IMR-90 (cell line): Measurements from ENCODE around the gene ZDHHC17. TPM values are rescaled to one million over a fixed set of nuclear protein-coding genes. Genes with fewer than 3 reads are reported as not detected.

Experiments
- ATAC-seq: fragments of 200-7000 bp; cut with Tn5 transposase; 2 replicates; pipeline ENCODE4 v1.9.1; 2020; ENCODE audit warnings: low read depth, mild to moderate bottlenecking, moderate library complexity
- BruUV-seq: library from RNA; stranded (reverse); fragments of 400-500 nt; replicated peaks from 2 replicates; lab custom pipeline; 2021; lab: Mats Ljungman, UMichigan
- CTCF ChIA-PET: fragments of 300-600 bp; formaldehyde crosslinking; extraction: SDS; loops from one replicate; lab custom pipeline; 2021; ENCODE audit warnings: antibody characterized with exemption; lab: Yijun Ruan, JAX
- POLR2A ChIA-PET: fragments of 300-600 bp; sonication (Branson Sonifier 250); formaldehyde crosslinking; loops from one replicate; lab custom pipeline; 2022; ENCODE audit warnings: antibody characterized with exemption; ENCODE audit not compliant: unreplicated experiment; lab: Charles Lee
- DNase-seq: peaks from one replicate; pipeline ENCODE4 v3.0.0; 2013
- H2AFZ ChIP-seq: replicated peaks from 2 replicates; pipeline ENCODE3; 2013; ENCODE audit warnings: low read length, mild to moderate bottlenecking; ENCODE audit not compliant: poor library complexity
- H2AK5ac ChIP-seq: 2 replicates; pipeline ENCODE4 v1.6.1; 2013; ENCODE audit warnings: low read depth, low read length, inconsistent platforms
- H2AK9ac ChIP-seq: replicated peaks from 2 replicates; pipeline ENCODE3; 2013; ENCODE audit warnings: mild to moderate bottlenecking, low read depth, low read length, moderate library complexity; ENCODE audit not compliant: poor library complexity
- H2BK120ac ChIP-seq: 2 replicates; pipeline ENCODE4 v1.6.1; 2013; ENCODE audit warnings: low read depth, low read length, inconsistent platforms
- H2BK15ac ChIP-seq: 3 replicates; pipeline ENCODE4 v1.6.1; 2013; ENCODE audit warnings: low read depth, low read length, inconsistent platforms
- H2BK20ac ChIP-seq: 2 replicates; pipeline ENCODE4 v1.6.1; 2013; ENCODE audit warnings: low read depth, mild to moderate bottlenecking, inconsistent platforms, low read length, moderate library complexity
- H2BK5ac ChIP-seq: 2 replicates; pipeline ENCODE4 v1.6.1; 2013; ENCODE audit warnings: mild to moderate bottlenecking, low read depth, low read length, inconsistent platforms; ENCODE audit not compliant: poor library complexity, severe bottlenecking
- H3K14ac ChIP-seq: replicated peaks from 2 replicates; pipeline ENCODE4 v1.6.1; 2013; ENCODE audit warnings: low read depth, low read length, inconsistent platforms
- H3K18ac ChIP-seq: 2 replicates; pipeline ENCODE4 v1.6.1; 2013; ENCODE audit warnings: low read depth, low read length, control low read depth
- H3K23ac ChIP-seq: 2 replicates; pipeline ENCODE4 v1.6.1; 2013; ENCODE audit warnings: low read depth, low read length, inconsistent platforms
- H3K27ac ChIP-seq: 2 replicates; pipeline ENCODE4 v1.5.1; 2013; ENCODE audit warnings: mild to moderate bottlenecking, control low read depth, low read length; ENCODE audit not compliant: insufficient read depth
- H3K27me3 ChIP-seq: 2 replicates; pipeline ENCODE4 v1.6.1; 2013; ENCODE audit warnings: low read length; ENCODE audit not compliant: control insufficient read depth, insufficient read depth
- H3K36me3 ChIP-seq: 2 replicates; pipeline ENCODE4 v1.6.1; 2013; ENCODE audit warnings: low read length, mixed read lengths; ENCODE audit not compliant: control insufficient read depth, insufficient read depth
- H3K4ac ChIP-seq: 2 replicates; pipeline ENCODE4 v1.6.1; 2013; ENCODE audit warnings: low read depth, low read length, inconsistent platforms
- H3K4me1 ChIP-seq: 2 replicates; pipeline ENCODE4 v1.6.1; 2013; ENCODE audit warnings: low read length, mixed read lengths; ENCODE audit not compliant: control insufficient read depth, insufficient read depth
- H3K4me2 ChIP-seq: 2 replicates; pipeline ENCODE4 v1.6.1; 2013; ENCODE audit warnings: low read depth, mild to moderate bottlenecking, control low read depth, low read length, moderate library complexity
- H3K4me3 ChIP-seq: 2 replicates; pipeline ENCODE4 v1.5.1; 2013; ENCODE audit warnings: low read depth, mild to moderate bottlenecking, control low read depth, low read length, moderate library complexity; ENCODE audit not compliant: insufficient read depth
- H3K56ac ChIP-seq: 2 replicates; pipeline ENCODE4 v1.6.1; 2013; ENCODE audit warnings: low read length, inconsistent platforms; ENCODE audit not compliant: insufficient read depth; ENCODE audit errors: extremely low read depth
- H3K79me1 ChIP-seq, 2 experiments: 2 replicates each; pipeline ENCODE4 v1.6.1; 2013; ENCODE audit warnings: low read length in 2 of 2, inconsistent platforms in 1 of 2, low read depth in 1 of 2
- H3K9ac ChIP-seq: 2 replicates; pipeline ENCODE4 v1.6.1; 2013; ENCODE audit warnings: low read depth, low read length, control low read depth
- H3K9me1 ChIP-seq: 2 replicates; pipeline ENCODE4 v1.6.1; 2013; ENCODE audit warnings: low read length, inconsistent platforms; ENCODE audit not compliant: insufficient read depth
- H3K9me3 ChIP-seq: 2 replicates; pipeline ENCODE4 v1.6.1; 2013; ENCODE audit warnings: low read length; ENCODE audit not compliant: control insufficient read depth, insufficient read depth
- H4K20me1 ChIP-seq: 2 replicates; pipeline ENCODE4 v1.6.1; 2013; ENCODE audit warnings: low read length, inconsistent platforms; ENCODE audit not compliant: insufficient read depth
- H4K5ac ChIP-seq: 2 replicates; pipeline ENCODE4 v1.6.1; 2013; ENCODE audit warnings: mild to moderate bottlenecking, low read depth, low read length, control low read depth
- H4K8ac ChIP-seq, 2 experiments: 2 replicates each; pipeline ENCODE4 v1.6.1; 2013; ENCODE audit warnings: low read depth in 2 of 2, low read length in 2 of 2, control low read depth in 1 of 2, inconsistent platforms in 1 of 2
- H4K91ac ChIP-seq: 2 replicates; pipeline ENCODE4 v1.6.1; 2013; ENCODE audit warnings: low read depth, low read length, inconsistent platforms; ENCODE audit not compliant: insufficient read depth
- BHLHE40 ChIP-seq: fragments of 150-350 bp; IDR thresholded peaks from 2 replicates; pipeline ENCODE4 v1.6.1; 2016; ENCODE audit warnings: mild to moderate bottlenecking, low read depth, low read length
- CEBPB ChIP-seq: IDR thresholded peaks from 2 replicates; pipeline ENCODE4 v1.6.1; 2012; ENCODE audit warnings: low read depth, low read length, improper control_type of control experiment
- CHD1 ChIP-seq: IDR thresholded peaks from 2 replicates; pipeline ENCODE4 v1.6.1; 2012; ENCODE audit warnings: low read depth, low read length, improper control_type of control experiment
- CTCF ChIP-seq: conservative IDR thresholded peaks from 2 replicates; pipeline ENCODE4 v1.5.1; 2012; ENCODE audit warnings: mild to moderate bottlenecking, low read depth, low read length, improper control_type of control experiment
- FOS ChIP-seq: fragments of 150-350 bp; IDR thresholded peaks from 2 replicates; pipeline ENCODE4 v1.6.1; 2016; ENCODE audit warnings: low read depth, low read length
- MAFK ChIP-seq: IDR thresholded peaks from 2 replicates; pipeline ENCODE4 v1.6.1; 2012; ENCODE audit warnings: low read depth, low read length, improper control_type of control experiment
- MAZ ChIP-seq: IDR thresholded peaks from 2 replicates; pipeline ENCODE4 v1.6.1; 2012; ENCODE audit warnings: low read depth, mild to moderate bottlenecking, low read length, improper control_type of control experiment, moderate library complexity, borderline replicate concordance
- MXI1 ChIP-seq: IDR thresholded peaks from 2 replicates; pipeline ENCODE4 v1.6.1; 2012; ENCODE audit warnings: low read depth, mild to moderate bottlenecking, low read length, moderate library complexity, borderline replicate concordance
- NFE2L2 ChIP-seq: fragments of 150-350 bp; IDR thresholded peaks from 2 replicates; pipeline ENCODE4 v1.6.1; 2016; ENCODE audit warnings: low read depth, mild to moderate bottlenecking, low read length
- POLR2A ChIP-seq: IDR thresholded peaks from 2 replicates; pipeline ENCODE4 v1.6.1; 2012; ENCODE audit warnings: mild to moderate bottlenecking, low read depth, low read length
- RAD21 ChIP-seq: IDR thresholded peaks from 2 replicates; pipeline ENCODE4 v1.6.1; 2012; ENCODE audit warnings: low read length, improper control_type of control experiment
- RCOR1 ChIP-seq: IDR thresholded peaks from 2 replicates; pipeline ENCODE4 v1.6.1; 2012; ENCODE audit warnings: mild to moderate bottlenecking, low read length, improper control_type of control experiment; ENCODE audit not compliant: insufficient replicate concordance
- RFX5 ChIP-seq: IDR thresholded peaks from 2 replicates; pipeline ENCODE4 v1.8.0; 2012; ENCODE audit warnings: low read depth, mild to moderate bottlenecking, low read length, moderate library complexity
- SMC3 ChIP-seq: fragments of 150-350 bp; IDR thresholded peaks from 2 replicates; pipeline ENCODE4 v1.6.1; 2016; ENCODE audit warnings: low read depth, mild to moderate bottlenecking, antibody characterized with exemption, low read length, moderate library complexity
- WGBS, 2 experiments: methylation state at CpG; one replicate each; pipeline versions ENCODE4 v1.1.5 to v1.1.7; 2013; ENCODE audit warnings: missing lambda C conversion rate in 2 of 2; ENCODE audit not compliant: insufficient read length in 1 of 2; ENCODE audit errors: extremely low coverage in 2 of 2; 5-methylcytosine and 5-hydroxymethylcytosine counted together
- dilution Hi-C: fragments of 300-500 bp; cut with HindIII; formaldehyde crosslinking; loops from one replicate; pipeline ENCODE4 v1.14.3; 2018; ENCODE audit warnings: low sequenced_read_pairs; ENCODE audit not compliant: unreplicated experiment
- in situ Hi-C: fragments of 300-500 bp; cut with MboI; formaldehyde crosslinking; loops from 3 replicates; pipeline ENCODE4 v1.14.3; 2019; ENCODE audit warnings: low sequenced_read_pairs, inconsistent platforms, mixed read lengths
- intact Hi-C: fragments of 100-400 bp; cut with micrococcal nuclease; formaldehyde crosslinking; loops from 2 replicates; pipeline ENCODE4 v1.10.0; 2022
- polyA plus RNA-seq, 3 experiments: library from polyadenylated mRNA; depleted of rRNA; stranded (reverse); fragments of >200 nt; gene quantifications; 2 replicates each; pipeline ENCODE4 v1.2.3, GENCODE V29; 2012; ENCODE audit warnings: low replicate concordance in 1 of 3
- total RNA-seq: library from RNA; depleted of rRNA; stranded (reverse); fragments of >200 nt; gene quantifications from 2 replicates; pipeline ENCODE4 v1.2.3, GENCODE V29; 2012
- TF ChIP-seq, protein P1 (sequence below): fragments of 150-350 bp; IDR thresholded peaks from 2 replicates; pipeline ENCODE4 v1.6.1; 2017; ENCODE audit warnings: mild to moderate bottlenecking, antibody characterized with exemption, low read length, low read depth
- TF ChIP-seq, protein P2 (sequence below): fragments of 150-350 bp; IDR thresholded peaks from 2 replicates; pipeline ENCODE4 v1.6.1; 2016; ENCODE audit warnings: low read depth, mild to moderate bottlenecking, low read length, moderate library complexity, borderline replicate concordance

The ZDHHC17 gene
- total and polyA plus RNA-seq, 2 of the 4 experiments (the other 2 are of a cell fraction): 23.3 to 125 TPM

DNA sequence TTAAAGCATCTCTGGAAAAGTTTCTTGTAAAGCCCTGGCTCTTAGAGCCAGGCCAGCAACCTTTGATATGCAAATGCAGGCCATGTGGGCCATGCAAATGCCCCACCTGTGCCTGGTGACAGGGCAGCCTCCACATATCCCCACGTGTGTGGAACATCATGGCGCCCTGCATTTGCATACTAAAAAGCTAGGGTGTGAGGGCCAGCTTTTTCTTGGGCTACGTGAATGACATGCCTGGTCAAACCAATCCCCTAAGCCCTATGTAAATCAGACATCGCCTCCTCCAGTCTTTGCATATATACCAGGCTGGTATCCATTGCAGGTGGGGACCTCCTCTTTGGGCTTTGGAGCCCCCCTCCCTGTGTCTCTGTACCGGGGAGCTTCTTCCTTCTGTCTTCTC, 108.5 kb downstream of the ZDHHC17 start:
- Histone ChIP-seq H3K79me1 (peaks cover 22 to 89% of the 10 kb centered on the region in 2 experiments), H2BK120ac (no peak overlapping the region), H3K9ac (no peak overlapping the region), H2AFZ (no peak overlapping the region), H2BK15ac (no peak overlapping the region), H3K36me3 (peaks cover 8% of the 10 kb centered on the region), H3K56ac (no peak overlapping the region), H4K8ac (no peak overlapping the region), H3K27me3 (no peaks in the 10 kb centered on the region), H4K5ac (no peak overlapping the region), H3K4me1 (peaks cover 7% of the 10 kb centered on the region), H3K18ac (no peak overlapping the region), H2BK5ac (no peak overlapping the region), H3K9me1 (peaks cover 11% of the 10 kb centered on the region), H3K9me3 (no peaks in the 10 kb centered on the region), H3K4ac (no peak overlapping the region), H3K4me3 (no peak overlapping the region), H3K14ac (no peak overlapping the region), H4K91ac (no peak overlapping the region), H2AK5ac (no peak overlapping the region), H2AK9ac (no peak overlapping the region), H3K27ac (no peak overlapping the region; the same call in 1 of the 2 replicates), H3K4me2 (no peak overlapping the region), H2BK20ac (no peak overlapping the region), H4K20me1 (peaks cover 32% of the 10 kb centered on the region), H3K23ac (no peak overlapping the region)
- POLR2A ChIA-PET: interaction anchor here (1.1 kb wide), 1 partner anchor 9 kb away, joined by 3 read pairs; no protein-coding TSS in a partner anchor
- no TSS peak for BruUV-seq
- no peak for ATAC-seq
- dilution Hi-C loops: no loop called here
- no CpG with 5 or more reads among the region's 5 CpGs for WGBS, 2 experiments
- in situ Hi-C loops: no loop called here
- intact Hi-C loops: no loop called here
- no peak for DNase-seq
- CTCF ChIA-PET: no interaction called here
- TF ChIP-seq MAZ (no peak), CTCF (no peak), MXI1 (no peak), CHD1 (no peak), POLR2A (no peak), RAD21 (no peak), SMC3 (no peak), CEBPB (no peak), FOS (no peak), RFX5 (no peak), MAFK (no peak), BHLHE40 (no peak), RCOR1 (no peak), NFE2L2 (no peak)
- TF ChIP-seq, protein P1, sequence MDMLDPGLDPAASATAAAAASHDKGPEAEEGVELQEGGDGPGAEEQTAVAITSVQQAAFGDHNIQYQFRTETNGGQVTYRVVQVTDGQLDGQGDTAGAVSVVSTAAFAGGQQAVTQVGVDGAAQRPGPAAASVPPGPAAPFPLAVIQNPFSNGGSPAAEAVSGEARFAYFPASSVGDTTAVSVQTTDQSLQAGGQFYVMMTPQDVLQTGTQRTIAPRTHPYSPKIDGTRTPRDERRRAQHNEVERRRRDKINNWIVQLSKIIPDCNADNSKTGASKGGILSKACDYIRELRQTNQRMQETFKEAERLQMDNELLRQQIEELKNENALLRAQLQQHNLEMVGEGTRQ: no peak
- TF ChIP-seq, protein P2, sequence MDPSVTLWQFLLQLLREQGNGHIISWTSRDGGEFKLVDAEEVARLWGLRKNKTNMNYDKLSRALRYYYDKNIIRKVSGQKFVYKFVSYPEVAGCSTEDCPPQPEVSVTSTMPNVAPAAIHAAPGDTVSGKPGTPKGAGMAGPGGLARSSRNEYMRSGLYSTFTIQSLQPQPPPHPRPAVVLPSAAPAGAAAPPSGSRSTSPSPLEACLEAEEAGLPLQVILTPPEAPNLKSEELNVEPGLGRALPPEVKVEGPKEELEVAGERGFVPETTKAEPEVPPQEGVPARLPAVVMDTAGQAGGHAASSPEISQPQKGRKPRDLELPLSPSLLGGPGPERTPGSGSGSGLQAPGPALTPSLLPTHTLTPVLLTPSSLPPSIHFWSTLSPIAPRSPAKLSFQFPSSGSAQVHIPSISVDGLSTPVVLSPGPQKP: no peak
